NCI-H2029 (cell line): ENCODE data around the gene HTR2A.

ENCODE experiments used
- DNase-seq: peaks from one replicate; lab custom pipeline; 2025; lab: John Stamatoyannopoulos, UW

HTR2A gene

GRCh38 chr13:46896341-46897137, at the start of gene HTR2A:
Gene HTR2A (minus strand): TSS chr13:46897053. CDS start chr13:46895906, 1,147 bp downstream.
- DNase-seq: no peak

GRCh38 chr13:46936525-46936924, 39.7 kb upstream of the HTR2A start:
- DNase-seq: no peak

- DNase-seq: no peak
Observed at GRCh38 chr13:46934749-46935148, 37.9 kb upstream of the HTR2A start.

GRCh38 chr13:46926916-46927590, 30.2 kb upstream of the HTR2A start:
- no peak for DNase-seq

GRCh38 chr13:46925486-46925885, 28.6 kb upstream of the HTR2A start:
- no peak for DNase-seq

- no peak for DNase-seq
Observed at GRCh38 chr13:46914341-46914740, 17.5 kb upstream of the HTR2A start.

- DNase-seq: no peak
Observed at GRCh38 chr13:46913757-46914156, 16.9 kb upstream of the HTR2A start.

- DNase-seq: no peak
Observed at GRCh38 chr13:46909042-46909441, 12.2 kb upstream of the HTR2A start.

- DNase-seq: no peak
Observed at GRCh38 chr13:46908501-46908900, 11.6 kb upstream of the HTR2A start.

GRCh38 chr13:46906405-46906804, 9.6 kb upstream of the HTR2A start:
- no peak for DNase-seq

GRCh38 chr13:46905249-46905648, 8.4 kb upstream of the HTR2A start:
- no peak for DNase-seq

- DNase-seq: no peak
Observed at GRCh38 chr13:46903748-46904147, 6.9 kb upstream of the HTR2A start.

- DNase-seq: no peak
Observed at GRCh38 chr13:46901721-46902120, 4.9 kb upstream of the HTR2A start.

- no peak for DNase-seq
Observed at GRCh38 chr13:46899801-46900200, 2.9 kb upstream of the HTR2A start.

- DNase-seq: no peak
Observed at GRCh38 chr13:46895381-46895780, 1.5 kb downstream of the HTR2A start.

GRCh38 chr13:46894568-46894967, 2.3 kb downstream of the HTR2A start:
- no peak for DNase-seq

- no peak for DNase-seq
Observed at GRCh38 chr13:46893798-46894560, 2.9 kb downstream of the HTR2A start.

- DNase-seq: no peak
Observed at GRCh38 chr13:46893221-46893740, 3.6 kb downstream of the HTR2A start.

GRCh38 chr13:46885018-46885417, 11.8 kb downstream of the HTR2A start:
- DNase-seq: no peak

GRCh38 chr13:46884531-46884930, 12.3 kb downstream of the HTR2A start:
- DNase-seq: no peak

GRCh38 chr13:46881621-46882020, 15.2 kb downstream of the HTR2A start:
- DNase-seq: no peak

GRCh38 chr13:46874006-46874405, 22.8 kb downstream of the HTR2A start:
- no peak for DNase-seq

GRCh38 chr13:46871557-46871956, 25.3 kb downstream of the HTR2A start:
- no peak for DNase-seq
